22Rv1 (cell line): Measurements from ENCODE around the gene TXNRD3.

Experiments used
- CTCF ChIP-seq: fragments of 450-650 bp; IDR thresholded peaks from 2 replicates; pipeline ENCODE4 v1.5.1; 2017; ENCODE audit warnings: mild to moderate bottlenecking
- ZFX ChIP-seq: fragments of 450-650 bp; IDR thresholded peaks from 2 replicates; pipeline ENCODE4 v1.6.1; 2017; ENCODE audit warnings: antibody characterized with exemption, borderline replicate concordance

- TF ChIP-seq CTCF (no peak), ZFX (no peak)
Measured at GRCh38 chr3:126693921-126694320, 39.0 kb upstream of the TXNRD3 start.
